Uterus (tissue), 4 donors: Measurements from ENCODE around the gene FUS. TPM values are rescaled to one million over a fixed set of nuclear protein-coding genes. Genes with fewer than 3 reads are reported as not detected.

ENCODE experiments used
- DNase-seq, 2 donors: peaks; one replicate each; pipeline ENCODE4 v3.0.0-alpha.2; 2019 to 2020
- H3K27ac ChIP-seq, 2 donors: fragments of 200-600 bp; sonication (generic); 1 replicate in 1 of 2; 2 replicates in 1 of 2; pipeline ENCODE4 v1.5.1; 2016 to 2018
- H3K27me3 ChIP-seq, 2 donors: fragments of 200-600 bp; sonication (generic); one replicate each; pipeline ENCODE4 v1.5.1; 2018 to 2019; ENCODE audit warnings: control low read depth in 1 of 2
- H3K36me3 ChIP-seq, 2 donors: fragments of 200-600 bp; sonication (generic); one replicate each; pipeline ENCODE4 v1.5.1; 2019; ENCODE audit warnings: control low read depth in 1 of 2
- H3K4me1 ChIP-seq, 2 donors: fragments of 200-600 bp; sonication (generic); one replicate each; pipeline ENCODE4 v1.5.1; 2018 to 2019; ENCODE audit warnings: control low read depth in 1 of 2
- H3K4me3 ChIP-seq, 2 donors: fragments of 200-600 bp; sonication (generic); 1 replicate in 1 of 2; 2 replicates in 1 of 2; pipeline ENCODE4 v1.5.1; 2018 to 2019; ENCODE audit warnings: mild to moderate bottlenecking in 1 of 2
- H3K9me3 ChIP-seq, 2 donors: fragments of 200-600 bp; sonication (generic); one replicate each; pipeline ENCODE4 v1.5.1; 2019; ENCODE audit warnings: control low read depth in 1 of 2
- POLR2A ChIP-seq, 2 donors: fragments of 450-650 bp; IDR thresholded peaks; one replicate each; pipeline ENCODE4 v1.6.1; 2016; ENCODE audit warnings: antibody characterized with exemption in 2 of 2, mild to moderate bottlenecking in 1 of 2, moderate library complexity in 1 of 2
- intact Hi-C: fragments of 100-400 bp; cut with DNase I; formaldehyde crosslinking; loops from one replicate; pipeline ENCODE4 v1.15.1; 2023; ENCODE audit warnings: low total_unique reads
- total RNA-seq, 4 donors: library from RNA; depleted of rRNA in 3 of 4; stranded (reverse); fragments of >200 nt in 3 of 4; gene quantifications; one replicate each; pipeline versions ENCODE4 v1.1.0 to v1.2.4, GENCODE V29; 2014 to 2023
- TF ChIP-seq, protein P1 (sequence below), 4 experiments: fragments of 200-600 bp in 2 of 4; fragments of 450-650 bp in 2 of 4; sonication (generic) in 2 of 4; IDR thresholded peaks; one replicate each; pipeline ENCODE4 v1.5.1; 2016 to 2019; ENCODE audit warnings: antibody characterized with exemption in 4 of 4, mild to moderate bottlenecking in 2 of 4, moderate library complexity in 1 of 4
- donor health status: DM: yes; HTN: yes; CAD: no.

The FUS gene
- 100 to 1,000 TPM in 2 of 4 donors, 10 to 100 TPM in 2; 21.5 to 356 (median 109) TPM for total RNA-seq

DNA sequence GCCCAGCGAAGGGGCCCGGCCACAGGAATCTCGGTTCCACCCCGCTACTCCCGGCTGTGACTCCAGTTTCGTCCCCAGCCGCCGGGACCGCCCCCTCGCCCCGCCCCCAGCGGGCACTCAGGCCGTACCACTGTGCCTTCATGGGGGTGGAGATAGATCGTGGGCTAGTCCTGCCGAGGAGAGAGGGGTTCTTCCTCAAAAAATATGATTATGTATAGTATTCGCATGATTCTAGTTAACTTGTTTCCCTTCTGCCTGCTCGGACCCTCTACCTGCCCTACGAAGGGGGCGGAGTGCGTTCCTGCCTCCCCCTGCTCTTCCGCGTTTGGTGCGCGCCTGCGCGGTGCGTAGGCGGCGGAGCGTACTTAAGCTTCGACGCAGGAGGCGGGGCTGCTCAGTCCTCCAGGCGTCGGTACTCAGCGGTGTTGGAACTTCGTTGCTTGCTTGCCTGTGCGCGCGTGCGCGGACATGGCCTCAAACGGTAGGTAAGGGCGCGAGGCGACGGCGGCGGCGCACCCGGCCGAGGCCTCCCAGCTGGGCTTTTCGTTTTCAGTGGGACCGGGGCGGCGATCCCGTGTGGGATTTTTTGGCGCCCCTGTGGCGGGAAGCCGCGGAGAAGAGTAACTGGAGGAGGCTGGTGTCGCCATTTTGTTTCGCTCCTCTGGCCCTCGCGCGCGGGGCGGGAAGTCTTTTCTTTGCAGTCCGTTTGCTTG is at the start of gene FUS:
FUS (plus strand) TSS at position 393 of the 713 bp plus-strand sequence; CDS start at position 469, 76 bp downstream.
- H3K4me1 ChIP-seq, result peaks cover 10 to 13% of the 10 kb centered on the region in 2 donors
- intact Hi-C loops, result no loop called here
- peak; percentile 91 to 92 for DNase-seq
- no peaks in the 10 kb centered on the region for H3K36me3 ChIP-seq
- H3K27ac ChIP-seq, result peak within 1 kb of the TSS; percentile 94 to 99
- no peaks in the 10 kb centered on the region for H3K27me3 ChIP-seq
- TF ChIP-seq, protein P1, sequence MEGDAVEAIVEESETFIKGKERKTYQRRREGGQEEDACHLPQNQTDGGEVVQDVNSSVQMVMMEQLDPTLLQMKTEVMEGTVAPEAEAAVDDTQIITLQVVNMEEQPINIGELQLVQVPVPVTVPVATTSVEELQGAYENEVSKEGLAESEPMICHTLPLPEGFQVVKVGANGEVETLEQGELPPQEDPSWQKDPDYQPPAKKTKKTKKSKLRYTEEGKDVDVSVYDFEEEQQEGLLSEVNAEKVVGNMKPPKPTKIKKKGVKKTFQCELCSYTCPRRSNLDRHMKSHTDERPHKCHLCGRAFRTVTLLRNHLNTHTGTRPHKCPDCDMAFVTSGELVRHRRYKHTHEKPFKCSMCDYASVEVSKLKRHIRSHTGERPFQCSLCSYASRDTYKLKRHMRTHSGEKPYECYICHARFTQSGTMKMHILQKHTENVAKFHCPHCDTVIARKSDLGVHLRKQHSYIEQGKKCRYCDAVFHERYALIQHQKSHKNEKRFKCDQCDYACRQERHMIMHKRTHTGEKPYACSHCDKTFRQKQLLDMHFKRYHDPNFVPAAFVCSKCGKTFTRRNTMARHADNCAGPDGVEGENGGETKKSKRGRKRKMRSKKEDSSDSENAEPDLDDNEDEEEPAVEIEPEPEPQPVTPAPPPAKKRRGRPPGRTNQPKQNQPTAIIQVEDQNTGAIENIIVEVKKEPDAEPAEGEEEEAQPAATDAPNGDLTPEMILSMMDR (IDR thresholded peaks at IDR 0.05), result peak in 2 of 4 experiments; percentile 2 to 14
- peak; percentile 90 to 98 for TF ChIP-seq POLR2A (IDR thresholded peaks at IDR 0.05)
- H3K4me3 ChIP-seq, result peak within 1 kb of the TSS; percentile 78 to 95
- no peaks in the 10 kb centered on the region for H3K9me3 ChIP-seq

DNA sequence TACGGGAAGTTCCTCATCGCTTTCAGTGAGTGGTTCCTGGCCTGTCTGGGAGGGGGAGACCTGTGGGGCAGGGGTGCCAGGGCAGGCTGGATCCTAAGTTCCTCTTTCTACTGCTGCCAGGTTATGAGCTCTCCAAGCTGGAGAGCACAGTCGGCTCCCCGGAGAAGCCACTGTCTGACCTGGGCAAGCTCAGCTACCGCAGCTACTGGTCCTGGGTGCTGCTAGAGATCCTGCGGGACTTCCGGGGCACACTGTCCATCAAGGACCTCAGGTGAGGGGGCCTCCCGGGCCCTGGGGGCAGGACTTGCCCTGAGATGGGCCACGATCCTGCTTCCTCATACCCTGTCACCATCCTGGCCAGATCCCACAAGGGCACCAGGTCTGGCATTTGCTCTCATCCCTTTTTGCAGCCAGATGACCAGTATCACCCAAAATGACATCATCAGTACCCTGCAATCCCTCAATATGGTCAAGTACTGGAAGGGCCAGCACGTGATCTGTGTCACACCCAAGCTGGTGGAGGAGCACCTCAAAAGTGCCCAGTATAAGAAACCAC is 49.5 kb upstream of the FUS start:
- Histone ChIP-seq H3K36me3 (no peaks in the 10 kb centered on the region), H3K9me3 (no peaks in the 10 kb centered on the region), H3K27me3 (no peaks in the 10 kb centered on the region), H3K4me1 (peaks cover 0 to 11% of the 10 kb centered on the region in 2 donors), H3K27ac (peak overlapping the region; percentile 59 to 60), H3K4me3 (no peak overlapping the region)
- intact Hi-C loops, result no loop called here
- DNase-seq, result no peak
- no peak for TF ChIP-seq POLR2A (IDR thresholded peaks at IDR 0.05)
- TF ChIP-seq, protein P1 (IDR thresholded peaks at IDR 0.05), result no peak

- H3K4me1 ChIP-seq, result peaks cover 0 to 11% of the 10 kb centered on the region in 2 donors
- no peak overlapping the region for H3K4me3 ChIP-seq
- H3K27me3 ChIP-seq, result no peaks in the 10 kb centered on the region
- no peaks in the 10 kb centered on the region for H3K36me3 ChIP-seq
- TF ChIP-seq POLR2A (IDR thresholded peaks at IDR 0.05), result no peak
- TF ChIP-seq, protein P1 (IDR thresholded peaks at IDR 0.05), result no peak
- no peak for DNase-seq
- intact Hi-C loops, result no loop called here
- H3K9me3 ChIP-seq, result no peaks in the 10 kb centered on the region
- H3K27ac ChIP-seq, result no peak overlapping the region
Measured at GRCh38 chr16:31130899-31131298, 49.0 kb upstream of the FUS start.

- H3K27ac ChIP-seq, result no peak overlapping the region
- H3K9me3 ChIP-seq, result no peaks in the 10 kb centered on the region
- no peak for DNase-seq
- H3K36me3 ChIP-seq, result no peaks in the 10 kb centered on the region
- no peak overlapping the region for H3K4me3 ChIP-seq
- intact Hi-C loops, result no loop called here
- no peaks in the 10 kb centered on the region for H3K27me3 ChIP-seq
- peaks cover 0 to 11% of the 10 kb centered on the region in 2 donors for H3K4me1 ChIP-seq
- TF ChIP-seq, protein P1 (IDR thresholded peaks at IDR 0.05), result no peak
- no peak for TF ChIP-seq POLR2A (IDR thresholded peaks at IDR 0.05)
Measured at GRCh38 chr16:31131416-31131815, 48.5 kb upstream of the FUS start.

- Histone ChIP-seq H3K4me1 (peaks cover 0 to 11% of the 10 kb centered on the region in 2 donors), H3K36me3 (no peaks in the 10 kb centered on the region), H3K27me3 (no peaks in the 10 kb centered on the region), H3K9me3 (no peaks in the 10 kb centered on the region), H3K27ac (no peak overlapping the region), H3K4me3 (no peak overlapping the region)
- TF ChIP-seq, protein P1 (IDR thresholded peaks at IDR 0.05), result no peak
- no peak for TF ChIP-seq POLR2A (IDR thresholded peaks at IDR 0.05)
- intact Hi-C loops, result no loop called here
- no peak for DNase-seq
Measured at GRCh38 chr16:31131841-31132271, 48.1 kb upstream of the FUS start.
